PC-3 (cell line): ENCODE results near the gene PPM1G. TPM values are rescaled to one million over a fixed set of nuclear protein-coding genes. Genes with fewer than 3 reads are reported as not detected.
"Not testable (repeated sequence)": the region's sequence is repeated elsewhere in the genome, so short reads cannot be mapped to it uniquely, and the experiment has no call there.

Experiments used
- ATAC-seq: fragments of 200-7000 bp; cut with Tn5 transposase; 2 replicates; pipeline ENCODE4 v1.9.1; 2020; ENCODE audit warnings: mild to moderate bottlenecking, moderate library complexity
- BruUV-seq: library from RNA; stranded (reverse); fragments of 400-500 nt; replicated peaks from 2 replicates; lab custom pipeline; 2021; lab: Mats Ljungman, UMichigan
- CTCF ChIA-PET: fragments of 300-600 bp; sonication (Branson Sonifier 250); formaldehyde crosslinking; loops from one replicate; lab custom pipeline; 2022; ENCODE audit warnings: antibody characterized with exemption; lab: Charles Lee
- POLR2A ChIA-PET: fragments of 300-600 bp; sonication (Branson Sonifier 250); formaldehyde crosslinking; loops from one replicate; lab custom pipeline; 2022; ENCODE audit warnings: antibody characterized with exemption; ENCODE audit not compliant: unreplicated experiment; lab: Charles Lee
- DNase-seq: peaks from one replicate; pipeline ENCODE4 v3.0.0-alpha.2; 2015
- H2AFZ ChIP-seq: fragments of 300-600 bp; sonication (generic); 2 replicates; pipeline ENCODE4 v1.6.0; 2016; ENCODE audit warnings: antibody characterized with exemption, low read length
- H3F3A ChIP-seq: fragments of 300-600 bp; sonication (generic); one replicate; pipeline ENCODE4 v1.6.0; 2017; ENCODE audit warnings: antibody characterized with exemption, low read length, control low read depth, mild to moderate bottlenecking; ENCODE audit not compliant: unreplicated experiment
- H3K27ac ChIP-seq: fragments of 300-600 bp; sonication (generic); 2 replicates; pipeline ENCODE4 v1.5.1; 2016; ENCODE audit warnings: mild to moderate bottlenecking, low read length
- H3K27me3 ChIP-seq: fragments of 300-600 bp; sonication (generic); 2 replicates; pipeline ENCODE4 v1.6.1; 2016; ENCODE audit warnings: low read length, mixed read lengths
- H3K36me3 ChIP-seq: fragments of 300-600 bp; sonication (generic); 2 replicates; pipeline ENCODE4 v1.6.1; 2016; ENCODE audit warnings: low read depth, mixed run types, low read length, mixed read lengths
- H3K4me1 ChIP-seq: fragments of 300-600 bp; sonication (generic); 2 replicates; pipeline ENCODE4 v1.5.1; 2016; ENCODE audit warnings: low read length; ENCODE audit not compliant: insufficient read depth
- H3K4me2 ChIP-seq: fragments of 300-600 bp; sonication (generic); 2 replicates; pipeline ENCODE4 v1.6.0; 2016; ENCODE audit warnings: low read length
- H3K4me3 ChIP-seq: fragments of 300-600 bp; sonication (generic); 2 replicates; pipeline ENCODE4 v1.5.1; 2016; ENCODE audit warnings: mild to moderate bottlenecking, low read length, mixed read lengths
- H3K79me2 ChIP-seq: fragments of 300-600 bp; sonication (generic); 2 replicates; pipeline ENCODE4 v1.6.1; 2017; ENCODE audit warnings: low read length, mixed read lengths
- H3K9ac ChIP-seq: fragments of 300-600 bp; sonication (generic); 2 replicates; pipeline ENCODE4 v1.6.0; 2016; ENCODE audit warnings: mild to moderate bottlenecking, low read length
- H3K9me2 ChIP-seq: fragments of 300-600 bp; sonication (generic); replicated peaks from 2 replicates; pipeline ENCODE4 v1.6.1; 2016; ENCODE audit warnings: mixed run types, low read length, mixed read lengths
- H3K9me3 ChIP-seq: fragments of 300-600 bp; sonication (generic); 2 replicates; pipeline ENCODE4 v1.6.1; 2016; ENCODE audit warnings: low read length, mixed read lengths
- H4K20me1 ChIP-seq: fragments of 300-600 bp; sonication (generic); 2 replicates; pipeline ENCODE4 v1.6.1; 2016; ENCODE audit warnings: low read length, mixed read lengths
- CTCF ChIP-seq: fragments of 300-600 bp; sonication (generic); conservative IDR thresholded peaks from 2 replicates; pipeline ENCODE4 v1.5.1; 2017; ENCODE audit warnings: antibody characterized with exemption, low read depth, mild to moderate bottlenecking, low read length
- EZH2 ChIP-seq: fragments of 300-600 bp; sonication (generic); IDR thresholded peaks from one replicate; pipeline ENCODE4 v1.6.1; 2017; ENCODE audit warnings: antibody characterized with exemption, mild to moderate bottlenecking, low read length; ENCODE audit not compliant: unreplicated experiment
- EZH2phosphoT487 ChIP-seq: fragments of 300-600 bp; sonication (generic); IDR thresholded peaks from 2 replicates; pipeline ENCODE4 v1.6.1; 2018; ENCODE audit warnings: mild to moderate bottlenecking, antibody characterized with exemption, low read length, borderline replicate concordance
- intact Hi-C: fragments of 100-400 bp; cut with micrococcal nuclease; formaldehyde crosslinking; loops from 2 replicates; pipeline ENCODE4 v1.9.0; 2023
- total RNA-seq: library from RNA; depleted of rRNA; stranded (reverse); fragments of >200 nt; gene quantifications from 2 replicates; pipeline ENCODE4 v1.2.3, GENCODE V29; 2014

Gene PPM1G
- total RNA-seq, 1 experiment from 2014 or later: 122 TPM

DNA sequence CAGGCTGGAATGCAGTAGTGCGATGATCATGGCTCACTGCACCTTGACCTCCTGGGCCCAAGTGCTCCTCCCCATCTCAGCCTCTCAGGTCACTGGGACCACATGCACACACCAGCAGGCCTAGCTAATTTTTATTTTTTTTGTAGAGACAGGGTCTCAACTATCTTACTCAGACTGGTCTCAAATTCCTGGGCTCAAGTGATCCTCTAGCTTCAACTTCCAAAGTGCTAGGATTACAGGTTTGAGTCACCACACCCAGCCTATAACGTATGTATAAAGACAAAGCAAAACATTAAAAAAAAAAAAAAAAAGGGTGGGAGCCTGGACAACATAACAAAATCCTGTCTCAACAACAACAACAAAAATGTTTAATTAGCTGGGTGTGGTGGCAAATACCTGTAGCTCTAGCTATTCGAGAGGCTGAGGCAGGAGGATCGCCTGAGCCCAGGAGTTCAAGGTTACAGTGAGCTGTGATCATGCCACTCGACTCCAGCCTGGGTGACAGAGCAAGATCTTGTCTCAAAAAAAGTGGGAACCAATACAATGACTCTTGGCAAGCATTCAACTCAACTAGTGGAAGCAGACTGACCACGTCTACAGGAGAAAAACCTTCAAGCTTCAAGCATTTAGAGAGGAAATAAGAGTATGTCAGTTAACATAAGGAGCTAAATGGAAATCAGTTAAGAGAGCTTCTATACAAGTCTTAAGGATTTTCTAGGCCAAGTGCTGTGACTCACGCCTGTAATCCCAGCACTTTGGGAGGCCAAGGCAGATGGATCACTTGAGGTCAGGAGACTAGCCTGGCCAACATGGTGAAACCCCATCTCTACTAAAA, 55.4 kb downstream of the PPM1G start:
- CTCF ChIA-PET: interaction anchor here (0.7 kb wide), 1 partner anchor 330 kb away, joined by 3 read pairs; no protein-coding TSS in a partner anchor
- peak overlapping the region; percentile 77; the same call in 1 of the 2 replicates for H3K4me3 ChIP-seq
- H3K27ac ChIP-seq: peak overlapping the region; percentile 36; the same call in 1 of the 2 replicates
- peak overlapping the region; percentile 91 for H3K4me2 ChIP-seq
- H3K9me3 ChIP-seq: no peaks in the 10 kb centered on the region
- ATAC-seq (no peak), DNase-seq (peak; percentile 35)
- no TSS peak for BruUV-seq
- H3K9ac ChIP-seq: no peak overlapping the region
- H3F3A ChIP-seq: no peaks in the 10 kb centered on the region
- H3K9me2 ChIP-seq: no peaks in the 10 kb centered on the region
- H3K4me1 ChIP-seq: peaks cover 28% of the 10 kb centered on the region
- peaks cover 13% of the 10 kb centered on the region for H4K20me1 ChIP-seq
- H3K27me3 ChIP-seq: no peaks in the 10 kb centered on the region
- TF ChIP-seq CTCF (no peak), EZH2 (no peak), EZH2phosphoT487 (no peak)
- no peaks in the 10 kb centered on the region for H3K36me3 ChIP-seq
- H2AFZ ChIP-seq: no peak overlapping the region
- peaks cover 92% of the 10 kb centered on the region for H3K79me2 ChIP-seq
- POLR2A ChIA-PET: interaction anchor here (0.6 to 0.7 kb wide), 2 partner anchors 27 to 536 kb away, joined by 4 to 12 read pairs; partner anchors contain the start of genes BABAM2, RBKS and ZNF513
- intact Hi-C loops: no loop called here

- H3K4me1 ChIP-seq: peaks cover 28% of the 10 kb centered on the region
- H3K9ac ChIP-seq, H3K36me3 ChIP-seq, H3K9me3 ChIP-seq, H3F3A ChIP-seq, H3K27ac ChIP-seq, DNase-seq, ATAC-seq, H3K4me3 ChIP-seq, H3K9me2 ChIP-seq, CTCF ChIA-PET, H2AFZ ChIP-seq, intact Hi-C loops, BruUV-seq, POLR2A ChIA-PET, H3K27me3 ChIP-seq: not testable (repeated sequence)
- H4K20me1 ChIP-seq: peaks cover 13% of the 10 kb centered on the region
- H3K4me2 ChIP-seq: peak overlapping the region; percentile 91; the same call in 1 of the 2 replicates
- H3K79me2 ChIP-seq: peaks cover 91% of the 10 kb centered on the region
Observed at GRCh38 chr2:27353386-27353761, 56.0 kb downstream of the PPM1G start.

DNA sequence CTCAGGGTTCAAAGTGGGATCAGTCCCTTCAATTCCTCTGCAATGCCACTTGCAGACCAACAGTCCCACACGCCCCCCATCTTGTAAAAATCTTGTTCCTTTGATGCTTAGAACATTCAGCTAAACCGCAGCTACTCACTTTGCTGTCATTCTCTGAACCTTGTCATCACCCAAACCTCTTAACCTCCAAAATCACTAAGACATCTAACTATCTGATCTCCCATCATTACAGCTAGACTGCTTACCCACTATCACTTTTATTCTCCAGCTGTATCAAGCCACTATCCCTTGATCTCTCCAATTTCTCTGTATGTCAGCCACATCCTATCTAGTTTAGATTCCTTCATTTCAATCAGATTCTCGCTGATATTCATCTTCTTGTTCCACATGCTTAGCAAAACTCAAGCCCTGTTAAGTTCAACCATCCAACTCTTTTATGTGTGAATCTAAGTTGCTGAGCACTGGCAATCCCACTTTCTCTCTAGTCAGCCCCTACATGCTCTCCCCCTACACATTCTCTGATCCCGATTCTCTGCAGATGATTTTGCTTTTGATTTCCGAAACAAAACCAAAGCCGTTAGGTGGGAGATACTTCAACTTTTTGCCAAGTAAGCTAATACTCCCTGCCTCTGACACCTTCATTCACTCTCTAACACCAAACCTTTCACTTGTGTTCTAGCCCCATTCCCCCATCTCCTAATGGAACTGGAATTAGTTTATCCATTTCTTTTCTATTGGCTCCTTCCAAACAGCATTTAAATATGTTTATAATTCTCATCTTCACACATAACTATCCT, 57.4 kb downstream of the PPM1G start:
- no peak for TF ChIP-seq CTCF
- no peak for TF ChIP-seq EZH2
- TF ChIP-seq EZH2phosphoT487: no peak
- no peak for ATAC-seq
- Histone ChIP-seq H3K9me2 (no peaks in the 10 kb centered on the region), H3K4me3 (no peak overlapping the region), H3K27ac (no peak overlapping the region), H3F3A (no peaks in the 10 kb centered on the region), H3K4me2 (no peak overlapping the region), H3K36me3 (peaks cover 2% of the 10 kb centered on the region; the same call in 1 of the 2 replicates), H4K20me1 (peaks cover 16% of the 10 kb centered on the region), H3K79me2 (peaks cover 91% of the 10 kb centered on the region), H2AFZ (no peak overlapping the region), H3K27me3 (no peaks in the 10 kb centered on the region), H3K9me3 (no peaks in the 10 kb centered on the region), H3K9ac (no peak overlapping the region), H3K4me1 (peaks cover 20% of the 10 kb centered on the region)
- no peak for DNase-seq
- intact Hi-C loops: no loop called here
- BruUV-seq: no TSS peak
- ChIA-PET POLR2A (no interaction called here), CTCF (no interaction called here)
